Activated T-helper 2 cell treated with anti-CD3 and anti-CD28 coated beads, Interferon-gamma antibody, Interleukin-2, Interleukin-4, amounts not matched to agents 10 μg/mL and 5 μg/mL and 100 μg/mL, durations not matched to agents 14 hours and 24 hours and 36 hours (primary cell): ENCODE data around the gene NT5C. TPM values are rescaled to one million over a fixed set of nuclear protein-coding genes. Genes with fewer than 3 reads are reported as not detected.

Experiments used
- total RNA-seq: library from RNA; stranded (reverse); gene quantifications from 2 replicates; pipeline ENCODE4 v1.2.3, GENCODE V29; 2022

NT5C gene
- total RNA-seq, 1 donor from 2014 or later: 86.6 TPM

Other genes starting within 250 kb of the NT5C start
- not detected in 2 replicates for gene FADS6, start 238.1 kb downstream of the NT5C start, total RNA-seq
- gene USH1G, start 208.5 kb downstream of the NT5C start, total RNA-seq: not detected in 2 replicates
- not detected in 2 replicates for gene OTOP2, start 207.5 kb downstream of the NT5C start, total RNA-seq
- gene OTOP3, start 195.8 kb downstream of the NT5C start, total RNA-seq: not detected in 2 replicates
- gene HID1, start 159.0 kb downstream of the NT5C start, total RNA-seq: 0.07 and 0.37 TPM in 2 replicates
- gene CDR2L, start 144.1 kb downstream of the NT5C start, total RNA-seq: 2.3 and 2.4 TPM in 2 replicates
- 65.4 and 68.1 TPM in 2 replicates for gene MRPL58, start 119.1 kb downstream of the NT5C start, total RNA-seq
- gene ATP5PD, start 84.8 kb downstream of the NT5C start, total RNA-seq: 166 and 170 TPM in 2 replicates
- gene KCTD2, start 84.5 kb downstream of the NT5C start, total RNA-seq: 18.0 and 20.7 TPM in 2 replicates
- 11.6 and 11.8 TPM in 2 replicates for gene SLC16A5, start 43.8 kb downstream of the NT5C start, total RNA-seq
- gene ARMC7, start 21.8 kb downstream of the NT5C start, total RNA-seq: 9.9 and 10.1 TPM in 2 replicates
- gene JPT1, start 22.8 kb upstream of the NT5C start, total RNA-seq: 282 and 290 TPM in 2 replicates
- 653 and 679 TPM in 2 replicates for gene SUMO2, start 51.2 kb upstream of the NT5C start, total RNA-seq
- 115 and 122 TPM in 2 replicates for gene NUP85, start 73.9 kb upstream of the NT5C start, total RNA-seq
- 71.7 and 77.2 TPM in 2 replicates for gene GGA3, start 129.9 kb upstream of the NT5C start, total RNA-seq
- gene MRPS7, start 130.1 kb upstream of the NT5C start, total RNA-seq: 99.4 and 101 TPM in 2 replicates
- 50.5 and 51.5 TPM in 2 replicates for gene MIF4GD, start 139.5 kb upstream of the NT5C start, total RNA-seq
- gene SLC25A19, start 157.7 kb upstream of the NT5C start, total RNA-seq: 97.4 and 101 TPM in 2 replicates